T-helper 9 cell (primary cell): ENCODE measurements around the gene SULT1C2.
"Not testable (repeated sequence)": the region's sequence is repeated elsewhere in the genome, so short reads cannot be mapped to it uniquely, and the experiment has no call there.

Experiments
- DNase-seq: peaks from one replicate; pipeline ENCODE4 v3.0.0-alpha.2; 2020
- total RNA-seq, 2 donors: gene quantifications; one replicate each; lab custom pipeline; 2026; lab: John Stamatoyannopoulos, UW

SULT1C2 gene
- total RNA-seq, result 0 reads per million in 2 donors

- no peak for DNase-seq
Observed at GRCh38 chr2:108288534-108289106, at the start of gene SULT1C2. SULT1C2 (plus strand) TSS chr2:108288895; CDS start chr2:108293668, 4,773 bp downstream.

- no peak for DNase-seq
Observed at GRCh38 chr2:108239786-108240185, 48.9 kb upstream of the SULT1C2 start, which contains the start of gene SULT1C3. SULT1C3 (plus strand) TSS chr2:108239968; CDS start chr2:108247195, 7,227 bp downstream.

- no peak for DNase-seq
Observed at GRCh38 chr2:108240966-108241365, 47.7 kb upstream of the SULT1C2 start.

GRCh38 chr2:108243566-108243965, 45.1 kb upstream of the SULT1C2 start:
- DNase-seq, result no peak

GRCh38 chr2:108244667-108245414, 43.9 kb upstream of the SULT1C2 start:
- DNase-seq, result no peak

- no peak for DNase-seq
Observed at GRCh38 chr2:108253106-108253505, 35.6 kb upstream of the SULT1C2 start.

- no peak for DNase-seq
Observed at GRCh38 chr2:108257757-108258331, 30.9 kb upstream of the SULT1C2 start.

GRCh38 chr2:108260773-108261172, 27.9 kb upstream of the SULT1C2 start:
- DNase-seq, result no peak

GRCh38 chr2:108262036-108262435, 26.7 kb upstream of the SULT1C2 start:
- DNase-seq, result no peak

- no peak for DNase-seq
Observed at GRCh38 chr2:108263401-108263800, 25.3 kb upstream of the SULT1C2 start.

- DNase-seq, result no peak
Observed at GRCh38 chr2:108266218-108266617, 22.5 kb upstream of the SULT1C2 start.

- DNase-seq, result no peak
Observed at GRCh38 chr2:108267101-108267500, 21.6 kb upstream of the SULT1C2 start.

- no peak for DNase-seq
Observed at GRCh38 chr2:108268001-108268400, 20.7 kb upstream of the SULT1C2 start.

- no peak for DNase-seq
Observed at GRCh38 chr2:108270346-108270745, 18.3 kb upstream of the SULT1C2 start.

GRCh38 chr2:108270768-108271506, 17.8 kb upstream of the SULT1C2 start:
- no peak for DNase-seq

GRCh38 chr2:108271691-108272253, 16.9 kb upstream of the SULT1C2 start:
- DNase-seq, result no peak

- DNase-seq, result no peak
Observed at GRCh38 chr2:108278631-108279030, 10.1 kb upstream of the SULT1C2 start.

- DNase-seq, result no peak
Observed at GRCh38 chr2:108279468-108279867, 9.2 kb upstream of the SULT1C2 start.

- no peak for DNase-seq
Observed at GRCh38 chr2:108280466-108280865, 8.2 kb upstream of the SULT1C2 start.

- DNase-seq, result not testable (repeated sequence)
Observed at GRCh38 chr2:108284566-108284965, 4.1 kb upstream of the SULT1C2 start.

- DNase-seq, result no peak
Observed at GRCh38 chr2:108285616-108286015, 3.1 kb upstream of the SULT1C2 start.

- DNase-seq, result no peak
Observed at GRCh38 chr2:108287169-108287568, 1.5 kb upstream of the SULT1C2 start.

GRCh38 chr2:108293850-108294249, 5.2 kb downstream of the SULT1C2 start:
- no peak for DNase-seq
